Left lung (tissue), 10 donors: ENCODE measurements around the gene RAB8B. TPM values are rescaled to one million over a fixed set of nuclear protein-coding genes. Genes with fewer than 3 reads are reported as not detected.

Source experiments
- ATAC-seq: fragments of 200-7000 bp; cut with Tn5 transposase; one replicate; pipeline ENCODE4 v1.9.1; 2020; ENCODE audit warnings: moderate library complexity
- DNase-seq, 4 donors: peaks; one replicate each; pipeline ENCODE4 v3.0.0-alpha.2; 2013 to 2020
- H3K27ac ChIP-seq, 2 donors: fragments of 200-600 bp; sonication (generic) in 1 of 2; one replicate each; pipeline versions ENCODE4 v1.5.0 to v1.8.0; 2020 to 2021
- H3K27me3 ChIP-seq, 2 donors: fragments of 200-600 bp; sonication (generic) in 1 of 2; one replicate each; pipeline versions ENCODE4 v1.5.0 to v1.8.0; 2020 to 2021
- H3K36me3 ChIP-seq, 2 donors: fragments of 200-600 bp; sonication (generic) in 1 of 2; one replicate each; pipeline versions ENCODE4 v1.5.0 to v1.8.0; 2020 to 2021
- H3K4me1 ChIP-seq, 2 donors: fragments of 200-600 bp; one replicate each; pipeline ENCODE4 v1.8.0; 2021
- H3K4me3 ChIP-seq, 2 donors: fragments of 200-600 bp; sonication (generic) in 1 of 2; one replicate each; pipeline versions ENCODE4 v1.5.0 to v1.8.0; 2020 to 2021; ENCODE audit warnings: mild to moderate bottlenecking in 1 of 2
- H3K9me3 ChIP-seq, 2 donors: fragments of 200-600 bp; sonication (generic) in 1 of 2; one replicate each; pipeline versions ENCODE4 v1.5.0 to v1.8.0; 2020 to 2021
- intact Hi-C, 2 donors: fragments of 100-400 bp; cut with DNase I; formaldehyde crosslinking; loops; one replicate each; pipeline versions ENCODE4 v1.11.2 to v1.14.2; 2022
- polyA plus RNA-seq, 6 donors: library from polyadenylated mRNA; unstranded; fragments of 120-200 nt; gene quantifications; one replicate each; pipeline ENCODE4 v1.2.1, GENCODE V29; 2013; ENCODE audit not compliant: insufficient read length in 6 of 6
- total RNA-seq, 2 donors: library from RNA; stranded (reverse); fragmentation: NEBNext Ultra II Directional; extraction: Animal tissue kit (Norgen Biotek cat#: 25700); gene quantifications; one replicate each; pipeline ENCODE4 v1.2.1, GENCODE V29; 2021
- TF ChIP-seq, protein P1 (sequence below), 2 donors: fragments of 200-600 bp; sonication (generic) in 1 of 2; IDR thresholded peaks; one replicate each; pipeline versions ENCODE4 v1.5.0 to v1.8.0; 2021; ENCODE audit warnings: antibody characterized with exemption in 2 of 2
- donor health status: DM: no; HTN: yes; CAD: no.
- donor health status: DM: no; HTN: no; CAD: no.

Gene RAB8B
- total and polyA plus RNA-seq, 8 donors, result 45.1 to 62.2 (median 57.0) TPM

DNA sequence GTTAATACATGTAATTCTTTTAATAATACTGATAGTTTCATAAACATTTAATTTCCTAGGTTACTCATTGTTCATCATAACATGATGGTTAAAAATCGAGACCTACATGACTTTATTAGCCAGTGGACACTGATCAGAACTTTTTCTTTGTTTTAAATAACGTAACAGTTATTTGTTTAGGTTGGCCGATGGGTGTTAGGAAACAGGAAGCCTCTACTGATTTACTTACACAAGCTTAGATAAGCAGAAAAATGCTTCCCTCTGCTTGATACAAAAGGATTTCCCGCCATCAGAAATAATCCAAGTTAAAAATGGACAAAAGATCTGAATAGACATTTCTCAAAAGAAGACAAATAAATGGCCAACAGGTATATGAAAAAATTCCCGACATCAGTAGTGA is 71.4 kb downstream of the RAB8B start:
- Histone ChIP-seq H3K36me3 (peaks cover 0 to 94% of the 10 kb centered on the region in 2 donors), H3K4me3 (no peak overlapping the region), H3K27ac (no peak overlapping the region), H3K9me3 (no peaks in the 10 kb centered on the region), H3K4me1 (peaks cover 0 to 7% of the 10 kb centered on the region in 2 donors), H3K27me3 (no peaks in the 10 kb centered on the region)
- intact Hi-C loops, result no loop called here
- DNase-seq (no peak), ATAC-seq (no peak)
- TF ChIP-seq, protein P1, sequence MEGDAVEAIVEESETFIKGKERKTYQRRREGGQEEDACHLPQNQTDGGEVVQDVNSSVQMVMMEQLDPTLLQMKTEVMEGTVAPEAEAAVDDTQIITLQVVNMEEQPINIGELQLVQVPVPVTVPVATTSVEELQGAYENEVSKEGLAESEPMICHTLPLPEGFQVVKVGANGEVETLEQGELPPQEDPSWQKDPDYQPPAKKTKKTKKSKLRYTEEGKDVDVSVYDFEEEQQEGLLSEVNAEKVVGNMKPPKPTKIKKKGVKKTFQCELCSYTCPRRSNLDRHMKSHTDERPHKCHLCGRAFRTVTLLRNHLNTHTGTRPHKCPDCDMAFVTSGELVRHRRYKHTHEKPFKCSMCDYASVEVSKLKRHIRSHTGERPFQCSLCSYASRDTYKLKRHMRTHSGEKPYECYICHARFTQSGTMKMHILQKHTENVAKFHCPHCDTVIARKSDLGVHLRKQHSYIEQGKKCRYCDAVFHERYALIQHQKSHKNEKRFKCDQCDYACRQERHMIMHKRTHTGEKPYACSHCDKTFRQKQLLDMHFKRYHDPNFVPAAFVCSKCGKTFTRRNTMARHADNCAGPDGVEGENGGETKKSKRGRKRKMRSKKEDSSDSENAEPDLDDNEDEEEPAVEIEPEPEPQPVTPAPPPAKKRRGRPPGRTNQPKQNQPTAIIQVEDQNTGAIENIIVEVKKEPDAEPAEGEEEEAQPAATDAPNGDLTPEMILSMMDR (IDR thresholded peaks at IDR 0.05), result no peak

DNA sequence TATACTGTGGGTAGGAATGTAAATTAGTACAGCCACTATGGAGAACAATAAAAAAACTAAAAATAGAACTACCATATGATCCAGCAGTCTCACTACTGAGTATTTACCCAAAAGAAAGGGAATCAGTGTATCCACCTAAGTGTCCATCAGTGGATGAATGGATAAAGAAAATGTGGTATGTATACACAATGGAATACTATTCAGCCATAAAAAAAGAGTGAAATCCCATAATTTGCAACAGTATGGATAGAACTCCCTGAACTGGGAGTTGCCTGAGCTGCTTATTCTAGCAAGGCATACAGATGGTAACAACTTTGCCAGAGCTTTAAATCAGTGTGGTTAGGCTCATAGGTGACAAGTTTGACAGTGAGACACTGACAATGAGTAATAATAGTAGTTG is 71.9 kb downstream of the RAB8B start:
- H3K36me3 ChIP-seq, result peaks cover 0 to 96% of the 10 kb centered on the region in 2 donors
- H3K27me3 ChIP-seq, result no peaks in the 10 kb centered on the region
- no peak for DNase-seq
- H3K27ac ChIP-seq, result no peak overlapping the region
- H3K9me3 ChIP-seq, result no peaks in the 10 kb centered on the region
- H3K4me3 ChIP-seq, result no peak overlapping the region
- ATAC-seq, result no peak
- intact Hi-C loops, result no loop called here
- H3K4me1 ChIP-seq, result peaks cover 0 to 6% of the 10 kb centered on the region in 2 donors
- TF ChIP-seq, protein P1 (IDR thresholded peaks at IDR 0.05), result no peak

DNA sequence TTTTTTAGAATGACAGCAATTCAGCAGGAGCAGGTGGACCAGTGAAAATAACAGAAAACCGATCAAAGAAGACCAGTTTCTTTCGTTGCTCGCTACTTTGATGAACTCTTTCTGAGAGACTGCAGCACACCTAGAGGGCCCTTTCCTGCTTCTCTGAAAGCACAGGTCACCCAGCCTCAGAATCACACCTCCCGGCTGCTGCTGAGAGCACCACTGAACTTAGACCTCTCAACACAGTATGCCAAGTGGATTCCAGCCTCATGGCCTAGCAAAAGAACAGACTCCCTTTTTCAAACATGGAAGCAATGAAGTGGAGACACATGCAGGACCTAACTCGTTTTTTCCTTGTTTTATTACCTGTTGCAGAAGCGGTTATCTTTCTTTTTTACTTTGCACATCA is 74.1 kb downstream of the RAB8B start:
- TF ChIP-seq, protein P1 (IDR thresholded peaks at IDR 0.05), result no peak
- H3K9me3 ChIP-seq, result no peaks in the 10 kb centered on the region
- ATAC-seq, result no peak
- no peak overlapping the region for H3K4me3 ChIP-seq
- intact Hi-C loops, result no loop called here
- DNase-seq, result no peak
- H3K4me1 ChIP-seq, result no peaks in the 10 kb centered on the region
- H3K27ac ChIP-seq, result no peak overlapping the region
- no peaks in the 10 kb centered on the region for H3K27me3 ChIP-seq
- peaks cover 0 to 84% of the 10 kb centered on the region in 2 donors for H3K36me3 ChIP-seq

DNA sequence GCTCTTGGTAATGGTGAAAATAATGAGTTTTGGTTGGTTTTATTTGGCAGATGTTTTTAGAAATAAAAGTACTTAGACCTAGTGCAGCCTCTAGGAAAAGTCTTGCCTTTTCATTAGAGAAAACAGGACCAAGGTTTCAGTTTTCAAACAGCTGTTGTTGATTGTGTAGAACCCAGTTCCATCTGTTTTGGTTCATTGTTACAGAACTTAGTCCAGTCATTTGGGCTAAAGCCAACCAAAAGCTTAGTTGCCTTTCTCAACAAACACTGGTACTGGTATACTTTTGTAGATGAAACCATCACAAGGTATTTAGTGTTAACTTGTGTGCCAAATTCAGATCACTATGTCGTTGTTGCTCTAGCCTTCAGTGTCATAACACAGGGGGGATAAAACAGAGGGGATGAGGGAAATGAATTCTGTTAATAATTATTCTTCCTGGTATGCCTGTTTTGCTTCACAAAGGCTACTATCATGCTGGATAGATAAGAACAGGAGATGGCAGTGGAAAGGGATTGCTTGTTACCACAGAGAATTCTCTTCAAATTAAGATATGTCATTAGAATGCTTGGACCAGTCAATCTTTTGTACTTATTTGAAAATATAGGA is 75.4 kb downstream of the RAB8B start:
- no peak for ATAC-seq
- Histone ChIP-seq H3K27me3 (no peaks in the 10 kb centered on the region), H3K9me3 (no peaks in the 10 kb centered on the region), H3K4me3 (no peak overlapping the region), H3K36me3 (peaks cover 0 to 74% of the 10 kb centered on the region in 2 donors), H3K4me1 (no peaks in the 10 kb centered on the region), H3K27ac (no peak overlapping the region)
- TF ChIP-seq, protein P1 (IDR thresholded peaks at IDR 0.05), result no peak
- intact Hi-C loops, result no loop called here
- no peak for DNase-seq

DNA sequence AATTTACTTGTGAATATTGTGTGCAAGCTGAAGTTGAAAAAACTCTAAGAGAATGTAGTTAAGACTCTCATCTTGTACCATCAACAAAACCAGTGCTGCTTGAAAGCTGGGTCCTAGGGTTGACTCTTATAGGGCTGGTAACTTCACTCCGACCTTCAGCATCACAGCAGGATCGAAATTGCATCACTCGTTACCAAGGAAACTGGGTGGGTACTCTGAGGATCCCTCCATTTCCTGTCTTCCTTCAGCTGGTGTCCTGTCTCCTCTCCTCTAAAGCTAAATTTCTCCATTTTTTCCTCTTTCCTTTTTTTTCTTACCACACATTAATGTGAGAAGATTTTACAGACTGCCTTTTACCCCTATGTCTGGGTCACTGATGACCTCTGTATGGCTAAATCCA is 85.0 kb downstream of the RAB8B start:
- H3K36me3 ChIP-seq, result peaks cover 0 to 7% of the 10 kb centered on the region in 2 donors
- intact Hi-C loops, result no loop called here

More for the DNA sequence above, 85.0 kb downstream of the RAB8B start:
- DNase-seq, result no peak
- Histone ChIP-seq H3K9me3 (no peaks in the 10 kb centered on the region), H3K27me3 (no peaks in the 10 kb centered on the region), H3K4me1 (peaks cover 3 to 18% of the 10 kb centered on the region in 2 donors), H3K4me3 (no peak overlapping the region), H3K27ac (no peak overlapping the region)
- no peak for ATAC-seq
- TF ChIP-seq, protein P1 (IDR thresholded peaks at IDR 0.05), result no peak
